Measurements from ENCODE around the gene AKT2.

The AKT2 gene

GRCh38 chr19:40249201-40249600 lies 35.9 kb downstream of the AKT2 start:
- ChIA-PET CTCF (interaction anchor here (2.2 kb wide), 1 partner anchor 10 kb away, joined by 4 read pairs; no protein-coding TSS in a partner anchor), POLR2A (no interaction called here)
- TF ChIP-seq CTCF (IDR thresholded peaks at IDR 0.05; ENCODE audit: insufficient read depth, low read length, missing control alignments): no peak
- no peak for DNase-seq (ENCODE audit: low read depth, low spot score)
- H3K4me3 ChIP-seq (ENCODE audit: low read depth, low read length): no peak overlapping the region

- CTCF ChIA-PET: interaction anchor here (1.3 kb wide), 2 partner anchors 23 to 108 kb away, joined by 5 to 6 read pairs; no protein-coding TSS in a partner anchor
Measured at GRCh38 chr19:40247735-40248262, 37.3 kb downstream of the AKT2 start.

GRCh38 chr19:40247178-40247577 lies 38.0 kb downstream of the AKT2 start:
- ChIA-PET CTCF (interaction anchor here (1.2 to 1.3 kb wide), 3 partner anchors 22 to 108 kb away, joined by 3 to 6 read pairs (median 5); no protein-coding TSS in a partner anchor), POLR2A (no interaction called here)
- H3K4me3 ChIP-seq (ENCODE audit: low read depth, low read length): no peak overlapping the region
- no peak for TF ChIP-seq CTCF (IDR thresholded peaks at IDR 0.05; ENCODE audit: insufficient read depth, low read length, missing control alignments)
- DNase-seq (ENCODE audit: low read depth, low spot score): no peak

More at GRCh38 chr19:40247735-40248262, 37.3 kb downstream of the AKT2 start:
- no peak for DNase-seq (ENCODE audit: low read depth, low spot score)
- POLR2A ChIA-PET: interaction anchor here (0.6 kb wide), 2 partner anchors 9 to 1749 kb away, joined by 3 read pairs; no protein-coding TSS in a partner anchor
- TF ChIP-seq CTCF (IDR thresholded peaks at IDR 0.05; ENCODE audit: insufficient read depth, low read length, missing control alignments): no peak
- no peak overlapping the region for H3K4me3 ChIP-seq (ENCODE audit: low read depth, low read length)

GRCh38 chr19:40246292-40247073 lies 38.7 kb downstream of the AKT2 start:
- no peak for TF ChIP-seq CTCF (IDR thresholded peaks at IDR 0.05; ENCODE audit: insufficient read depth, low read length, missing control alignments)
- no peak overlapping the region for H3K4me3 ChIP-seq (ENCODE audit: low read depth, low read length)
- ChIA-PET POLR2A (no interaction called here), CTCF (interaction anchor here (1.2 to 1.3 kb wide), 3 partner anchors 22 to 107 kb away, joined by 3 to 6 read pairs (median 5); no protein-coding TSS in a partner anchor)
- no peak for DNase-seq (ENCODE audit: low read depth, low spot score)

- CTCF ChIA-PET: interaction anchor here (0.6 kb wide), 1 partner anchor 14 kb away, joined by 3 read pairs; no protein-coding TSS in a partner anchor
- DNase-seq (ENCODE audit: low read depth, low spot score): no peak
- POLR2A ChIA-PET: no interaction called here
- no peak overlapping the region for H3K4me3 ChIP-seq (ENCODE audit: low read depth, low read length)
- no peak for TF ChIP-seq CTCF (IDR thresholded peaks at IDR 0.05; ENCODE audit: insufficient read depth, low read length, missing control alignments)
Measured at GRCh38 chr19:40245506-40246128, 39.5 kb downstream of the AKT2 start.
